NCI-H345 treated with DMSO at 0.1 percent for 48 hours (cell line): ENCODE measurements around the gene PANX3.

Experiments used
- DNase-seq: peaks from one replicate; lab custom pipeline; 2025; ENCODE audit not compliant: unreplicated experiment; lab: John Stamatoyannopoulos, UW

The PANX3 gene

DNA sequence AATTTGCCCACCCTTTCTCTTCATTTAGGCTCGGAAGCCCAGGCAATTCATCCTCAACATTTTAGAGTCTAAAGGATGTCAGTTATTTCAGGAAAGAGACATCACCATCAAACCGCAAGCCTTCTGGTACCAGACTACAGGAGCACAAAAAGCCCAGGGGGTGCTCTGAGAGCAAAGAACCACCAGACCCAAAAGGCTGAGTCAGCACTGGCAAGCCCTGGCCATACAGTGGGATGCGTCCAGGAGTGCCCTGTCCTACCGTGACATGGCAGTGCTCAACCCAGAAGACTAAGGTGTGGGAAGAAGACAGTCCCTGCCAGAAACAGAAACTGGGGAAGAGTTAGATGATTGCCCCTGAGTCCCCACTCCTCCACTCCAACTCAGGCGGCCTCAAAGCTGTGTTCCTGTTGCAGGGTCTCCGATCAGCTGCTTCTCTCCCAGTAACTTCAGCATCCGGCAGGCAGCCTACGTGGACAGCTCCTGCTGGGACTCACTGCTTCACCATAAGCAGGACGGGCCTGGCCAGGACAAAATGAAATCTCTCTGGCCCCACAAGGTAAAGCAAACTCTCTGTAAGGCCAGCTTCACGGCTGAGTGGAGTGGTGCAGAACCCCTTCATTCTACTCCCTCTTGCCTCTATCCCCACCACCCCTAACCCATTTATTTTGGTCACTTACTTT, 1.5 kb downstream of the PANX3 start:
- no peak for DNase-seq

DNA sequence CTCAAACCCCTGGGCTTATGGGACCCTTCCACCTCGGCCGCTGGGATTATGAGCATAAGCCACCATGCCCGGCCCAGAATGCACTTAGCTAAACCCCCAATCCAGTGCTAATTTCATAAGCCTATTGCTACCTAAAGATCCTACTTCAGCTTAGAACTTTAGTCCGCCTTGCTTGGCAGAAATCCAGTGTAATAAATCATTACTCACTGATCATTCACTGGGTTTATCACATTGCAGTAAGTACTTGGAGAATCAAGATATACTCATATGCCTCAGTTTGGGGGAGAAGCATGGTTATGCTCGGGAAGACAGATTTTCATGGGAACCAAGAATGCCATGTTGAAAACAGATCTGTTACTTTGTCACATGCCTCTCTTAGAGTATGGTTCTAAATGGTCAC, 7.6 kb downstream of the PANX3 start:
- no peak for DNase-seq

DNA sequence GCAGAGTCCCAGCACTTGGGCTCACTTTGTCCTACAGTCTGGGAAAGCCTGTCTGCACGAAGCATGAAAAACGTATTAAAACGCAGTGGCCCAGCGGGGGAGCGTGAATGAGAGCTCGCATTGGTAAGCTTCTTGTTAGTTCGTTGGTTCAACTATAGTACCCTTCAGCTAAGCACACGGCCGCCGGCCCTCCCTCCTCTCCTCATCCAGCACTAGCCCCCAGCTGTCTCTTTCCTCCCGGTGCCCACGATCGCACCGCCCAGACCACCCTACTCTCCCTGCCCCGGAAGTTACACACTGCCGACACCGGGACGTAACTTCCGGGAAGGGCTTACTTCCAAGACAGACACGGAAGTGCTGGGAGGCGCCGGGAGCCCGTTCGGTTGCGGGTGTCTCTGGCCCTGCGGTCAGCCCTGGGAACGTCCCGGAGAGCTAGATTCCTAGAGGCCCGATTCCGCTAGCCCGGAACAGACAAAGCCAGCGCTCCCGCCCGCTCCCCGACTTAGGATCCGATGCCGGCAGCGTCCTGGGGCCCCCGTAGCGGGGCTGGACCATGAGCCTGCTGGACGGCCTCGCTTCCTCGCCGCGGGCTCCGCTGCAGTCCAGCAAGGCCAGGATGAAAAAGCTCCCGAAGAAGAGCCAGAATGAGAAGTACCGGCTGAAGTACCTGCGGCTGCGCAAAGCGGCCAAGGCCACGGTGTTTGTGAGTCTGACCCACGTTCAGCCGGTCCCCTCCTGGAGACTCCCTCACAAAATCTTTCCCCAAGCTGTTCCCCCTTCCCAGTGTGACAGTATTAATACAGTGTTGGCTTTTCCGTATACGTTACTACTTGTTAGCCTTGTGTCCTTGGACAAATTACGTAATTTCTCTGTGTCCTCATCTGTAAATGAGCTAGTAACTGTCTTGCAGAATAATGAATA, 11.6 kb downstream of the PANX3 start, which contains the start of gene TBRG1:
Gene TBRG1 (plus strand): TSS at position 334 of the 921 bp plus-strand sequence. CDS start 220 bp downstream, at position 554.
- peak; percentile 79 for DNase-seq

DNA sequence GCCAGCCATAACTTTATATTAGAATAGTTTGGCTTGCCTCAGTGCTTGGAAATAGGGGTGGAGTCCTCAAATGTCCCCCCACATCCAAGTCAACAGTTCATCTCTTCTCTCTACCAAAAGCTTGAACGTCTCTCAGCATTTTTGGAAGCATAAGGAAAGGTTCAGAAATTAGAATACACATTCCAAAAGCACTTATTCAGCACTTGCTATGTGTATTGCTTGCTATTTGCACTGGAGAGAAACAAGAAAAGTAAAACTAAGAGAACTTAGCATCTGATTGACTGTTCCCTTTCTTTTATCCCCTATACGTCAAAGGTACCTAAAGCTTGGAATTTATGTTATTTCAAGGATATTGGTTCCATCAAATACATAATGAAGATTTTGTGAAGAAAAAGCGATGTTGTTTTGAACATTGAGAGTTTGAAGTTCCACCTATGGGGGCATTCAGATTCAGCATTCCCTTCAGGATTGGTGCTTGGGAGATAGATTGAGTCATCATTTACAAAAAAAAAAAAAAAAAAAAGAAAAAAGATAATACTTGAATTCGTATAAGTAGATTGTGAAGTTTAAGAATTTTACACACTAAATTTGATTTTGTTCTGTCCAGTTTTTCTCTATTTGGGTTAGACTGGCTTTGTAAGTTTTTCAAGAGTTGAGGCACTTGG, 12.8 kb downstream of the PANX3 start:
- DNase-seq: no peak

DNA sequence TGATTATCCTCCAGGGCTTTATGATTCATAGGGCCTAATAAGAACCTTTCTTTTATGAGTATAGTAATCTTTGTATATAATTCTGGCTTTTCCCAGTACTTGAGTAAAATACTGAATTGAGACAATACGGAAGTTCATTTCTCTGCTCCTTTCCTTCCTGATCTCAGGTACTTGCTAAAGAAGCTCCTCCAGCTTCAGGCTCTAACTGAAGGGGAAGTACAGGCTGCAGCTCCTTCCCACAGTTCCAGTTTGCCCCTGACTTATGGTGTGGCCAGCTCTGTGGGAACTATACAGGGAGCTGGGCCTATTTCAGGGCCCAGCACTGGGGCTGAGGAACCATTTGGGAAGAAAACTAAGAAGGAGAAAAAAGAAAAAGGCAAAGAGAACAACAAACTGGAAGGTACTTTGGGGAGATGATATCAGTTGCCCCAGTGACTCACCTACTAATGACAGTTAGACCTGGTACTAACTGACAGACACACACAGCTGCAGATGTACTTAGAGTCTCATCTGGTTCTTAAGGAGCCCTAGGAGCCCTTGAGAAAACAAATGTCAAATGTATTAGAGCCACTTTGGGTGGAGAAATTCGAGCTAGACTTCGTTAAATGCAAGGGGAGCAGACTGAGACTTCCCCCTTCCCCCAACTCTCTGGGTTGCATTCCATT, 14.4 kb downstream of the PANX3 start:
- no peak for DNase-seq

DNA sequence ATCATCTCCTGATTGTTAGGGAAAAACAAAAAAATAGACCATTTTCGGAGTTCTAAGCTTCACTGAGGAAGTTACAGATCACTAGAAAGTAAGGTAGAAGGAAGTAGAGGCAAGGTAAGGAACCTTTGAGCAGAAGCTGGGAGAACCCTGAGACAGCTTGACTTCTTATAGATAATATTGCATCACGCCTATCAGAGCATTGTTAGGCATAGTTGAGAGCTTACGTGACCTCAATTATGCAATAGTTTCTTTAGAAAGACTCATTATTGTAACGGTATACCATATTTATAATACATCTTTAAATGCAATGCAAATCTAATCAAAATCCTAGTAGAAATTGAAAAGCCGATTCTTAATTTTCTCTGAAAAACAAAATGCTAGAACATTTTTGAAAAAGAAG, 16.3 kb downstream of the PANX3 start:
- DNase-seq: no peak

DNA sequence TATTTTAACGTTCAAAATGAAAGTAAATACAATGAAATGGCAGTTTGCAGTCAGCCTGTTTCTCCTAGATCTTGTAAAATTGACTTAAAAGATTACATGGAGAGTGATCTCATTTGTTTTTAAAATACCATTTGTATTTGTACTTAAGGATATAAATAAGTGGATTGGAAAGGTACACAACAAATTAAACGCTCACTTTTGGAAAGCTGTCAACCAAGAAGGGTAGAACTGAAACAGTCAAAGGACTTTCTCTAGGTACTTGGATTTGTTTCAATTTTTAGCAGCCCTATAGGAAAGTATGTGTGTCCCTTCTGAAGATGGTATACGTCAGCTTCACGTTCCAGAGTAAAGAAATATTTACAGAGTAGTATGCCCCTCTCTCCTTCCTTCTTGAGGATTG, 18.7 kb downstream of the PANX3 start:
- DNase-seq: no peak

DNA sequence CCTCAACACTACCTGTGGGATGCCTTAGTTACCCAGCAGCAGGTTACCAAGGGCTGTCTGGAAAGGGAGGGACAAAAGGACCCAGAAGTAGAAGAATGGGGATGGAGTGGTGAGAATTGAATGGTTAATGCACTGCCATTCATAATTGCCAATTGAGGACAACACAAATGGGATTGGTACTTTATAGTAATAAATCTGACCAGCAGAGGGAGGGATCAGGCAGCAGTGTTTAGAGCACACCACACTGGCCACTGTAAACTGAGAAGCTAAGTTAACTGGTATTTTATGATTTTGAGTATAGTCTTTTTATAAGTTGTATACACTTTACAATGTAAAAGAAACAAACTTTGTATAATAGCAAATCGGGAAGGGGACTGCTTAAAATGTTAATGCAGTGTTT, 22.1 kb downstream of the PANX3 start:
- no peak for DNase-seq

DNA sequence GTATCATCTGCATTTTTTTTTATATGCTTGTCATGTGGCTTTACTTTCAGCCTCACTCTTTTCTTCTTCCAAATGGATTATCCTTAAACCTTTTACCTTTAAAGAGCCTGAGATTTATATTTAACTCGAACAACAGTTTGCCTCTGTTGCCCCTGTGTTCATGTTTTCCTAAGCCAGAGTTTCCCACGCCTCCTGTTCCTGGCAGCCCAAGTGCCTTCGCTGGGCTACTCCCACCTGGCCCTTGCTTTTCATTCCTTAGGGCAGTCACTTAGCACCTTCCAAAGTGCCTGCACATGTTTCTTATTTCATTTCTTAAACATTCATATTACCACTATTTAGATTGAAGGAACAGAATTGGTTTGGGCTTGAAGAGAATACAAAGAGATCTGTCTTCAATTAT, 24.7 kb downstream of the PANX3 start:
- DNase-seq: no peak

DNA sequence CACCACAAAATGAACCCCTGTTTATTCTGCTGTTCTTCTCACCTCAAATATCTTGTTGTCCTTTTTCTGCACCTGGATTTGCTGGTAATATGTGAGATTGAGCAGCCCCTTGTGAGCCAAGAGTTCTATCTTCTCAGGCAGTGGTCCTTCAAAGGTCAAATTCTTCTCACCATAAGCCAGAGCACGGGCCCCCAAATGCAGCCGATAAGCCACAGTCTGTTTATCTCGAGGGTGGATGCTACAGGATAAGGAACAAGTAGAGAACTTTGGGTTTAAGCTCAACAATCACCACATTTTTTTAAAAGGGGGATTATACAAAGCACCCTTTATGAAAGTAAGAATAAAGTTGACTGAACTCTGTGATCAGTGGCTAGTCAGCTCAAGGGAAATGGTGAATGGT, 27.3 kb downstream of the PANX3 start:
- DNase-seq: no peak

DNA sequence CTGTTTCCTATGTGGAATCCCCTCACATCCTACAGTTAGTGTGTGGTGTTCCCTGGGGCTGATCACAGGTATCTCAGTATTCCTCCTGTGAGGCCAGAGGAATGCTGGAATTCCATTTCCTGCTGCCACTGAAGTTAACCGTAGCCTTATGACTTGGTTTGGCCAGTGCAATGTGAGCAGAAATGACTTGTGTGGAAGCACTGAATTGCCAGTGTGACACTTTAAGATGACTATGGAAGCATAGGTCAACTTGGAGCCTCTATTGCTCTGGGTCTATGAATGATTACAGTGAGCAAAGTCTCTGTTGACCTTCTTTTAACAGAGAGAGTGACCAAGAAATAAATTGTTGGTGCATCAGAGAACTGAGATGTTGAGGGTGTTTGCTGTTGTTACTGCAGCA, 28.0 kb downstream of the PANX3 start:
- no peak for DNase-seq

DNA sequence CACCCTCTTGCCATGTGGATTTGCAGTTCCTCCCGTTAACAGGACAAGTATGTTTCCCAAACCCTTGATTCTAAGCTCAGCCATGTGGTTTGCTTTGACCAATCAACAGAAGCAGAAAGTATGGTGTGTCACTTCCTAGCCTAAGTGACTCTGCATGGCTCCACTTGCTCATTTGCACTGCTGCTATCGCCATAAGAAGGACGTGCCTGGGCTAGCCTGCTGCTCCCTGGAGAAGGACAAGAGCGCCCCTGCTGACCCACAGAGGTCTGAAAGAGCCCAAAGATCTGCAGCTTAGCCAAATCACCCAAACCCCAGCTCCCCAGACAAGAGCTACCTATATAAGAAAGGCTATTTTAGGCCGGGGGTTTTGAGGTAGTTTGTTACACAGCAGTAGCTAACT, 29.4 kb downstream of the PANX3 start:
- DNase-seq: no peak

DNA sequence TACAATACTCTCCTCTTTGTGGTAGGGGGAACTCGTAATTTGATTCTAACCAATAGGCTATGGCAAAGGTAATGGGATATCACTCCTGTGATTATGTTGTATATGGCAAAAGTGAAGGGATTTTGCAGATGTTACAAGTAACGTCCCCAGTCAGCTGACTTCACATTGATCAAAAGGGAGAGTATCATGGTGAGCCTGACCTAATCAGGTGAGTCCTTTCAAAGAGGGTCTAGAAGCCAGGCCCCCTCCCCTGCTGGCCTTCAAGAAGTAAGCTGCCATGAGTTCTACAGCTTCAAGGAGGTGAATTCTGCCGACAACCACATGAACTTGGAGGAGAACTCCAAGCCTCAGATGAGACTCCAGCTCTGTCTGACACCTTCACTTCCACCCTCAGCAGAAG, 31.4 kb downstream of the PANX3 start:
- DNase-seq: no peak

DNA sequence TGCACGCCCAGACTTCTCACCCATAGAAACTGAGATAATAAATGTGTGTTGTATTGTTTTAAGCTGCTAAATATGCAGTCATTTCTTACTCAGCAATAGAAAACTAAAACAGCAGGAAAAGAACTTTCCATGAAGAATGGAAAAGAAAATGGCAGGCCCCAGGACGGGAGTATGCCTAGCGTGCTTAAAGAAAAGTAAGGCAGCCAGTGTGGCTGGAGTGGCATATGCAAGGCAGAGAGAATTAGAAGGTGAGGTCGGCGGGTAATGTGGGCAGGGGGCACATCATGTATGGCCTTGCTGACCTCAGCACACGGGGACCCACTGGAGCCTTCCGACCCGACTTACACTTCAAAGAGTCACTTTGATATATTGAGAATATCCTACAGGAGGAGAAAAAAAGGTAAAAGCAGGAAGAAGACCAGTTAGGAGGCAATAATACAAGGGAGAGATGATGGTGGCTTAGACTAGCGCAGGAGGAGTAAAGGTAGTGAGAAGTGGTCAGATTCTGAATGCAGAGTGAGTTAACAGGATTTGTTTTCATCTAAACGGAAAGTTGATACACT, 31.9 kb downstream of the PANX3 start:
- no peak for DNase-seq

DNA sequence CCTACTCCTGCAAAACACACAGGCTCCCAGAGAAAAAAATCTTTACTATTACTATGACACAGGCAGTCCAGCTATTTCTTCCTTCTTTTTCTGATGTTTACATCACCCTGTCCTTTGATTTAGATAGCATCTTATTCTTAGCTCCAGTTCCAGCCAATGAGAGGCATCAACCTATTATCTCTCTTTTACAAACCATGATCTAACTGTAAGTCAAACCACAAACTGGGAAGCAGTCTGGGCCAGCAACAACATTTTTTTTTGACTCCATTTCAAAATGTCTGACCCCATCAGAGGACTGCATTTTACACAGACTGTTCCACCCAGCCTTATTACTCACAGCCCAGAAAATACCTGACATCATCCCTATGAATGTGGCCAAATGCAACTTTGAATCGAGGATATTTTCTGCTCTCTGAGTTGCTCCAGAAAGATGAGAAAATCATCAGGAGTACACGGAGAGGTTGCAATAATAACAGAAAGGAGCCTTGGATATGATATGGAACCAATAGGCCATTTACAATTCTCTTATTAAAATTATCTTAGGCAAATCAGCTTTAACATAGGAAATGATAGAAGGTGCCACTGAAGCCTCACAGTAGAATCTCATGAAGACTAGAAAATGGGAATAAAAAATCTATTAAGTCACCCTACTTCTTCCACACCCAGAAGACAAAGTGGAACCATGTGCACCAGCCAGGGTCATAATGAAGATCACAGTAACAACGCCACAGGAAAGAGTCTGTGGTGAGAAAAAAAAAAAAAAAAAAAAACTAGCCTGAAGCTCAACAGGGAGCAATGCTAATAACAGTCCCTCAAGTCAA, 32.6 kb downstream of the PANX3 start:
- no peak for DNase-seq

DNA sequence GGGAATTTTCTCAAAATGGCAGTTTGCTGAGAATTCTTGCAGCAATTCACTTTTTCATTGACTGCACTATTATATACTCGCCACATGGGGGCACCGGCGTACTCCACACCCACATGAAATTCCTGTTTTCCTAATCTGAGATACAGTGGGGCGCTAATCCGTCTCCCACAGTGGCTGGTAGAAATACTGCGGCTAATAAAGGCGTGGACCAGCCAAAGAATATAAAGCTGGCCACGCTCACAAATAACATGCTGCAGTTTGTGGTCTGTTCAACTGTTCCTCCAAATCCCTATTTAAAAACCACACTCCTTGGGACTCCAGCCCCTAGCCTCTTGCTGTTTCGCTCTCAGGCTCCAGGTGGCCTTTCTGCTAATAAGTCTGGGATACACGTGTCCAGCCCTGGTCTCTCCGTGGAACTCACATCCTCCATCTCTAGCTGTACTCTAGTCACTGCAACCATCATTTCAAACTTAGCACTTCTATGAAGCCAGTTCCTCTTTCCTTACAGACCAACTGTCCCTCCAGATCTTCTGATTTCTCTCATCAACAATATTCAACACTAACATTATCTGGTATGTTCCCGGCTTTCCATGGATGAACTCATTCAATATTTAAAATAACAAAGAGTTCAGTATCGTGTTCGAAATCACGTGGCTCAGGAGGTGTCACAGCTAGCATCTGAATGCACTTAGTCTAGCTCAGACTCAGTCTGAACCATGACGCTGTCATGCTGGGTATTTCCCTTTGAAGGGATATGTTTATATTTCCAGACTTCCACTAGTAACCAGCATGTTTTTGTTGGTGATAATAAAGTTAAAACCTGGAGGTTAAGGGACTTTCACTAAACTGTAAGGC, 33.4 kb downstream of the PANX3 start:
- peak; percentile 43 for DNase-seq

DNA sequence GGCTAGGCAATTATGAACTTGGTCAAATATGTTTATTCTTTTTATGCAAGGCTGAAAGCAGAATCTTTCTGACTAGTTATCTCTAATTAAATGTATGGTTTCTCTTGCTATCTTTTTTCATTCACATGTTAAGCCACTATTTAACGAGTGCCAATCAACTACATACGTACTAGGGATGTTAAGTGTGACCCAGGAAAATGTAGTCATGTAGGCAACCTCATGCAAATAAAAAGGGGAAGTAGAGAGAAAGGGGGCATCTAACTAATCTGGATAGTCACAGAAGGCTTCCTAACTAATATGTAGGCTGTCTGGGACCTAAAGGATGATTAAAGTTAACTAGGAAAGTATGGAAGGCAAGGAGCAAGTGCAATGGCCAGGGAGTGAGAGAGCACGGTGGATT, 34.9 kb downstream of the PANX3 start:
- no peak for DNase-seq

DNA sequence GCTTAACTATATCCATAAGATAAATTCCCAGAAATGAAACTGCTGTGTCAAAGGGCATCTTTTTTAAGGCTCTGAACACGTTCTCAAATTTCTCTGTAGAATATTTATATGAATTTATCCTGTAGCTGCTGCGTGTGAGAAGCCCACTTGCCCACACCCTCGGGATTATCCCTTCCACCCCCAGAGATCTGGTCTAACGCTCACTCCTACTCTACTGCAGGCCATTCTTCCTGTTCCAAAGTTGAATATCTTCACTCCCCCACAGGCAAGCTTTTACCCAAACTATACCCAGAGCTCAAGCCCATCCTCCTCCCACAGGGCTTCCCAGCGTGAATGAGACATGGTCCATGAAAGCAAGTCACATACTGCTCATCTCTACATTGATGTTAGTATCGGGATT, 37.4 kb downstream of the PANX3 start:
- no peak for DNase-seq
